H1 (cell line): ENCODE data around the gene TMEM18. TPM values are rescaled to one million over a fixed set of nuclear protein-coding genes. Genes with fewer than 3 reads are reported as not detected.

Experiments
- HDAC2 ChIP-seq, 2 experiments: fragments of 300-600 bp in 1 of 2; sonication (generic) in 1 of 2; IDR thresholded peaks; 2 replicates each; pipeline ENCODE4 v1.6.1; 2011 to 2012; ENCODE audit warnings: low read depth in 2 of 2, low read length in 2 of 2, mild to moderate bottlenecking in 2 of 2, moderate library complexity in 2 of 2, borderline replicate concordance in 1 of 2, inconsistent platforms in 1 of 2
- SIX5 ChIP-seq: IDR thresholded peaks from 2 replicates; pipeline ENCODE4 v1.6.1; 2011; ENCODE audit warnings: mild to moderate bottlenecking, low read depth, low read length
- TBP ChIP-seq: IDR thresholded peaks from 2 replicates; pipeline ENCODE4 v1.6.1; 2011; ENCODE audit warnings: low read depth, low read length, improper control_type of control experiment
- TCF12 ChIP-seq: IDR thresholded peaks from 2 replicates; pipeline ENCODE4 v1.6.1; 2011; ENCODE audit warnings: low read depth, mild to moderate bottlenecking, low read length
- polyA plus RNA-seq, 7 experiments: library from polyadenylated mRNA; depleted of rRNA in 3 of 7; stranded (reverse) in 5 of 7; unstranded in 2 of 7; fragments of >200 nt in 5 of 7; fragments of 200-250 nt in 2 of 7; gene quantifications; 1 replicate in 5 of 7; 2 replicates in 1 of 7; 4 replicates in 1 of 7; pipeline versions ENCODE4 v1.2.1 to v1.2.3, GENCODE V29; 2011 to 2013; ENCODE audit warnings: missing spikeins in 2 of 7, mixed read lengths in 2 of 7
- total RNA-seq: library from RNA; stranded (reverse); fragmentation: NEBNext Ultra II Directional; extraction: Animal tissue kit (Norgen Biotek cat#: 25700); gene quantifications from 2 replicates; pipeline ENCODE4 v1.2.1, GENCODE V29; 2021

Gene TMEM18
- total and polyA plus RNA-seq, 2 of the 8 experiments (the other 6 are each of a cell fraction or from before 2014, with no cell fraction given): 22.4 to 27.1 TPM

GRCh38 chr2:672606-672905 is 4.7 kb downstream of the TMEM18 start (continued):
- no peak for TF ChIP-seq TCF12
- no peak for TF ChIP-seq TBP
- no peak for TF ChIP-seq HDAC2 (IDR thresholded peaks at IDR 0.05; ENCODE audit: borderline replicate concordance in 1 of 2, low read depth in 2 of 2, low read length in 2 of 2)
- TF ChIP-seq SIX5: no peak
